ENCODE results near the gene SLC9A9. TPM values are rescaled to one million over a fixed set of nuclear protein-coding genes. Genes with fewer than 3 reads are reported as not detected.

The SLC9A9 gene
- polyA plus RNA-seq, 6 donors from 2014 or later = 16.9 to 31.5 (median 24.7) TPM

GRCh38 chr3:143362115-143362991 lies 485.9 kb downstream of the SLC9A9 start:
- ATAC-seq (ENCODE audit: low read depth in 2 of 2) (no peak), DNase-seq (no peak)
- H3K36me3 Mint-ChIP-seq = peaks cover 20 to 23% of the 10 kb centered on the region in 2 donors
- H3K9me3 Mint-ChIP-seq = peaks cover 0 to 15% (median 3%) of the 10 kb centered on the region in 7 donors
- H3K27me3 Mint-ChIP-seq = no peaks in the 10 kb centered on the region
- peaks cover 19 to 36% (median 35%) of the 10 kb centered on the region in 3 donors for H3K4me1 Mint-ChIP-seq
- H3K27ac Mint-ChIP-seq = peak overlapping the region in 3 of 6 donors; percentile 5 to 44 (median 13)
- no peak overlapping the region for H3K4me3 Mint-ChIP-seq

GRCh38 chr3:143361589-143361988 lies 486.7 kb downstream of the SLC9A9 start:
- Mint-ChIP-seq H3K27me3 (no peaks in the 10 kb centered on the region), H3K4me1 (peaks cover 19 to 36% (median 35%) of the 10 kb centered on the region in 3 donors), H3K9me3 (peaks cover 0 to 15% (median 3%) of the 10 kb centered on the region in 7 donors), H3K27ac (peak overlapping the region in 1 of 6 donors; percentile 28), H3K4me3 (no peak overlapping the region), H3K36me3 (peaks cover 18 to 23% of the 10 kb centered on the region in 2 donors)
- no peak for ATAC-seq (ENCODE audit: low read depth in 2 of 2)
- DNase-seq = no peak

GRCh38 chr3:143360244-143360643 lies 488.0 kb downstream of the SLC9A9 start:
- H3K9me3 Mint-ChIP-seq = peaks cover 0 to 15% (median 3%) of the 10 kb centered on the region in 7 donors
- peaks cover 18 to 23% of the 10 kb centered on the region in 2 donors for H3K36me3 Mint-ChIP-seq
- no peaks in the 10 kb centered on the region for H3K27me3 Mint-ChIP-seq
- ATAC-seq (ENCODE audit: low read depth in 2 of 2) (no peak), DNase-seq (no peak)
- H3K27ac Mint-ChIP-seq = no peak overlapping the region
- no peak overlapping the region for H3K4me3 Mint-ChIP-seq
- peaks cover 19 to 35% (median 35%) of the 10 kb centered on the region in 3 donors for H3K4me1 Mint-ChIP-seq

- H3K4me3 Mint-ChIP-seq = no peak overlapping the region
- peaks cover 18 to 23% of the 10 kb centered on the region in 2 donors for H3K36me3 Mint-ChIP-seq
- H3K27ac Mint-ChIP-seq = peak overlapping the region in 2 of 6 donors; percentile 11 to 18
- DNase-seq (no peak), ATAC-seq (ENCODE audit: low read depth in 2 of 2) (no peak)
- H3K27me3 Mint-ChIP-seq = no peaks in the 10 kb centered on the region
- peaks cover 16 to 32% (median 29%) of the 10 kb centered on the region in 3 donors for H3K4me1 Mint-ChIP-seq
- H3K9me3 Mint-ChIP-seq = peaks cover 0 to 12% (median 3%) of the 10 kb centered on the region in 7 donors
These were observed 489.3 kb downstream of the SLC9A9 start for GRCh38 chr3:143358793-143359491.

- Mint-ChIP-seq H3K27ac (peak overlapping the region in 1 of 6 donors; percentile 16), H3K4me3 (no peak overlapping the region), H3K4me1 (peaks cover 14 to 29% (median 26%) of the 10 kb centered on the region in 3 donors), H3K9me3 (peaks cover 0 to 12% (median 3%) of the 10 kb centered on the region in 7 donors), H3K27me3 (no peaks in the 10 kb centered on the region), H3K36me3 (peaks cover 18 to 23% of the 10 kb centered on the region in 2 donors)
- DNase-seq = no peak
- no peak for ATAC-seq (ENCODE audit: low read depth in 2 of 2)
These were observed 490.0 kb downstream of the SLC9A9 start for GRCh38 chr3:143358155-143358792.

GRCh38 chr3:143357700-143358099 lies 490.6 kb downstream of the SLC9A9 start:
- Mint-ChIP-seq H3K4me3 (no peak overlapping the region), H3K9me3 (peaks cover 0 to 12% (median 3%) of the 10 kb centered on the region in 7 donors), H3K27me3 (no peaks in the 10 kb centered on the region), H3K4me1 (peaks cover 15 to 29% (median 26%) of the 10 kb centered on the region in 3 donors), H3K27ac (no peak overlapping the region), H3K36me3 (peaks cover 18 to 22% of the 10 kb centered on the region in 2 donors)
- DNase-seq (no peak), ATAC-seq (ENCODE audit: low read depth in 2 of 2) (no peak)

- H3K27ac Mint-ChIP-seq = peak overlapping the region in 2 of 6 donors; percentile 26 to 74
- no peak for ATAC-seq (ENCODE audit: low read depth in 2 of 2)
- peaks cover 10 to 14% of the 10 kb centered on the region in 2 donors for H3K36me3 Mint-ChIP-seq
- H3K9me3 Mint-ChIP-seq = peaks cover 0 to 8% (median 3%) of the 10 kb centered on the region in 7 donors
- DNase-seq = no peak
- H3K4me1 Mint-ChIP-seq = peaks cover 23 to 35% (median 33%) of the 10 kb centered on the region in 3 donors
- no peaks in the 10 kb centered on the region for H3K27me3 Mint-ChIP-seq
- no peak overlapping the region for H3K4me3 Mint-ChIP-seq
These were observed 491.4 kb downstream of the SLC9A9 start for GRCh38 chr3:143356839-143357238.

GRCh38 chr3:143354342-143354741 lies 493.9 kb downstream of the SLC9A9 start:
- Mint-ChIP-seq H3K27me3 (no peaks in the 10 kb centered on the region), H3K9me3 (no peaks in the 10 kb centered on the region), H3K4me1 (peaks cover 44 to 57% (median 56%) of the 10 kb centered on the region in 3 donors), H3K4me3 (no peak overlapping the region), H3K36me3 (peaks cover 0 to 4% of the 10 kb centered on the region in 2 donors), H3K27ac (peak overlapping the region in 2 of 6 donors; percentile 16 to 40)
- DNase-seq (no peak), ATAC-seq (ENCODE audit: low read depth in 2 of 2) (no peak)

GRCh38 chr3:143352850-143353550 lies 495.3 kb downstream of the SLC9A9 start:
- no peaks in the 10 kb centered on the region for H3K27me3 Mint-ChIP-seq
- H3K4me1 Mint-ChIP-seq = peaks cover 44 to 59% (median 57%) of the 10 kb centered on the region in 3 donors
- peak overlapping the region in 4 of 6 donors; percentile 44 to 74 (median 61) for H3K27ac Mint-ChIP-seq
- H3K9me3 Mint-ChIP-seq = no peaks in the 10 kb centered on the region
- DNase-seq (peak; percentile 7), ATAC-seq (ENCODE audit: low read depth in 2 of 2) (peak; percentile 80 to 82)
- H3K36me3 Mint-ChIP-seq = no peaks in the 10 kb centered on the region
- H3K4me3 Mint-ChIP-seq = peak overlapping the region in 6 of 8 donors; percentile 0 to 52 (median 14)

- Mint-ChIP-seq H3K27ac (peak overlapping the region in 5 of 6 donors; percentile 23 to 79 (median 65)), H3K4me3 (peak overlapping the region in 4 of 8 donors; percentile 26 to 84 (median 56)), H3K27me3 (no peaks in the 10 kb centered on the region), H3K36me3 (no peaks in the 10 kb centered on the region), H3K9me3 (no peaks in the 10 kb centered on the region), H3K4me1 (peaks cover 46 to 66% (median 58%) of the 10 kb centered on the region in 3 donors)
- ATAC-seq (ENCODE audit: low read depth in 2 of 2) (peak in 1 of 2 donors; percentile 35), DNase-seq (no peak)
These were observed 496.2 kb downstream of the SLC9A9 start for GRCh38 chr3:143351895-143352608.

- no peaks in the 10 kb centered on the region for H3K27me3 Mint-ChIP-seq
- H3K4me1 Mint-ChIP-seq = peaks cover 48 to 68% (median 58%) of the 10 kb centered on the region in 3 donors
- DNase-seq (no peak), ATAC-seq (ENCODE audit: low read depth in 2 of 2) (no peak)
- H3K36me3 Mint-ChIP-seq = no peaks in the 10 kb centered on the region
- peak overlapping the region in 2 of 8 donors; percentile 3 to 81 for H3K4me3 Mint-ChIP-seq
- H3K27ac Mint-ChIP-seq = peak overlapping the region in 2 of 6 donors; percentile 14 to 95
- H3K9me3 Mint-ChIP-seq = no peaks in the 10 kb centered on the region
These were observed 496.9 kb downstream of the SLC9A9 start for GRCh38 chr3:143351354-143351753.

- Mint-ChIP-seq H3K4me1 (peaks cover 48 to 68% (median 58%) of the 10 kb centered on the region in 3 donors), H3K27ac (no peak overlapping the region), H3K27me3 (no peaks in the 10 kb centered on the region), H3K9me3 (peaks cover 0 to 2% (median 0%) of the 10 kb centered on the region in 7 donors), H3K36me3 (peaks cover 10 to 14% of the 10 kb centered on the region in 2 donors), H3K4me3 (peak overlapping the region in 2 of 8 donors; percentile 73 to 75)
- DNase-seq (no peak), ATAC-seq (ENCODE audit: low read depth in 2 of 2) (no peak)
These were observed 498.8 kb downstream of the SLC9A9 start for GRCh38 chr3:143349455-143349854.
